Measurements from ENCODE around the gene TSPAN31.

TSPAN31 gene

GRCh38 chr12:57723630-57723962, 21.2 kb upstream of the TSPAN31 start:
- no peak overlapping the region for H3K9ac ChIP-seq (ENCODE audit: low read length)
- H3K4me1 ChIP-seq (ENCODE audit: control insufficient read depth, insufficient read depth, low read length), result 0 out of 2 replicates have a peak, but pooled peaks cover 5% of the 10 kb centered on the region
- peaks cover 59% of the 10 kb centered on the region for H3K27me3 ChIP-seq (ENCODE audit: control insufficient read depth, insufficient read depth, low read length)
- H3K9me3 ChIP-seq (ENCODE audit: control insufficient read depth, insufficient read depth, low read depth, low read length), result no peaks in the 10 kb centered on the region
- no peak overlapping the region for H3K4me3 ChIP-seq (ENCODE audit: low read depth, low read length)
- no peak overlapping the region for H3K27ac ChIP-seq (ENCODE audit: low read depth, low read length)
- H3K36me3 ChIP-seq (ENCODE audit: control insufficient read depth, insufficient read depth, low read length), result peaks cover 28% of the 10 kb centered on the region

GRCh38 chr12:57724003-57724935, 20.6 kb upstream of the TSPAN31 start:
- no peak overlapping the region for H3K9ac ChIP-seq (ENCODE audit: low read length)
- H3K4me3 ChIP-seq (ENCODE audit: low read depth, low read length), result no peak overlapping the region
- H3K27ac ChIP-seq (ENCODE audit: low read depth, low read length), result no peak overlapping the region
- no peaks in the 10 kb centered on the region for H3K9me3 ChIP-seq (ENCODE audit: control insufficient read depth, insufficient read depth, low read depth, low read length)
- H3K4me1 ChIP-seq (ENCODE audit: control insufficient read depth, insufficient read depth, low read length), result 0 out of 2 replicates have a peak, but pooled peaks cover 5% of the 10 kb centered on the region
- H3K36me3 ChIP-seq (ENCODE audit: control insufficient read depth, insufficient read depth, low read length), result peaks cover 23% of the 10 kb centered on the region
- peaks cover 64% of the 10 kb centered on the region for H3K27me3 ChIP-seq (ENCODE audit: control insufficient read depth, insufficient read depth, low read length)

- H3K4me1 ChIP-seq (ENCODE audit: control insufficient read depth, insufficient read depth, low read length), result 0 out of 2 replicates have a peak, but pooled peaks cover 5% of the 10 kb centered on the region
- H3K27me3 ChIP-seq (ENCODE audit: control insufficient read depth, insufficient read depth, low read length), result peaks cover 73% of the 10 kb centered on the region
- peaks cover 15% of the 10 kb centered on the region for H3K36me3 ChIP-seq (ENCODE audit: control insufficient read depth, insufficient read depth, low read length)
- H3K4me3 ChIP-seq (ENCODE audit: low read depth, low read length), result no peak overlapping the region
- H3K27ac ChIP-seq (ENCODE audit: low read depth, low read length), result no peak overlapping the region
- no peaks in the 10 kb centered on the region for H3K9me3 ChIP-seq (ENCODE audit: control insufficient read depth, insufficient read depth, low read depth, low read length)
- no peak overlapping the region for H3K9ac ChIP-seq (ENCODE audit: low read length)
Measured at GRCh38 chr12:57724936-57725740, 19.7 kb upstream of the TSPAN31 start.

- Histone ChIP-seq H3K27me3 (ENCODE audit: control insufficient read depth, insufficient read depth, low read length) (peaks cover 79% of the 10 kb centered on the region), H3K4me3 (ENCODE audit: low read depth, low read length) (peak overlapping the region; percentile 64), H3K9me3 (ENCODE audit: control insufficient read depth, insufficient read depth, low read depth, low read length) (no peaks in the 10 kb centered on the region), H3K27ac (ENCODE audit: low read depth, low read length) (no peak overlapping the region), H3K36me3 (ENCODE audit: control insufficient read depth, insufficient read depth, low read length) (peaks cover 8% of the 10 kb centered on the region), H3K9ac (ENCODE audit: low read length) (no peak overlapping the region), H3K4me1 (ENCODE audit: control insufficient read depth, insufficient read depth, low read length) (0 out of 2 replicates have a peak, but pooled peaks cover 5% of the 10 kb centered on the region)
Measured at GRCh38 chr12:57725851-57726150, 19.0 kb upstream of the TSPAN31 start.

- peak overlapping the region; percentile 64 for H3K4me3 ChIP-seq (ENCODE audit: low read depth, low read length)
- 0 out of 2 replicates have a peak, but pooled peaks cover 5% of the 10 kb centered on the region for H3K4me1 ChIP-seq (ENCODE audit: control insufficient read depth, insufficient read depth, low read length)
- H3K36me3 ChIP-seq (ENCODE audit: control insufficient read depth, insufficient read depth, low read length), result peaks cover 3% of the 10 kb centered on the region
- H3K27ac ChIP-seq (ENCODE audit: low read depth, low read length), result no peak overlapping the region
- peak overlapping the region; percentile 4 for H3K9ac ChIP-seq (ENCODE audit: low read length)
- peaks cover 84% of the 10 kb centered on the region for H3K27me3 ChIP-seq (ENCODE audit: control insufficient read depth, insufficient read depth, low read length)
- no peaks in the 10 kb centered on the region for H3K9me3 ChIP-seq (ENCODE audit: control insufficient read depth, insufficient read depth, low read depth, low read length)
Measured at GRCh38 chr12:57726151-57726883, 18.5 kb upstream of the TSPAN31 start.

- no peak overlapping the region for H3K27ac ChIP-seq (ENCODE audit: low read depth, low read length)
- 0 out of 2 replicates have a peak, but pooled peaks cover 5% of the 10 kb centered on the region for H3K4me1 ChIP-seq (ENCODE audit: control insufficient read depth, insufficient read depth, low read length)
- peaks cover 92% of the 10 kb centered on the region for H3K27me3 ChIP-seq (ENCODE audit: control insufficient read depth, insufficient read depth, low read length)
- H3K9me3 ChIP-seq (ENCODE audit: control insufficient read depth, insufficient read depth, low read depth, low read length), result no peaks in the 10 kb centered on the region
- H3K36me3 ChIP-seq (ENCODE audit: control insufficient read depth, insufficient read depth, low read length), result no peaks in the 10 kb centered on the region
- no peak overlapping the region for H3K9ac ChIP-seq (ENCODE audit: low read length)
- H3K4me3 ChIP-seq (ENCODE audit: low read depth, low read length), result peak overlapping the region; percentile 64
Measured at GRCh38 chr12:57726884-57727757, 17.7 kb upstream of the TSPAN31 start.

- peaks cover 97% of the 10 kb centered on the region for H3K27me3 ChIP-seq (ENCODE audit: control insufficient read depth, insufficient read depth, low read length)
- H3K4me3 ChIP-seq (ENCODE audit: low read depth, low read length), result peak overlapping the region; percentile 64
- 0 out of 2 replicates have a peak, but pooled peaks cover 5% of the 10 kb centered on the region for H3K4me1 ChIP-seq (ENCODE audit: control insufficient read depth, insufficient read depth, low read length)
- H3K27ac ChIP-seq (ENCODE audit: low read depth, low read length), result no peak overlapping the region
- no peak overlapping the region for H3K9ac ChIP-seq (ENCODE audit: low read length)
- no peaks in the 10 kb centered on the region for H3K36me3 ChIP-seq (ENCODE audit: control insufficient read depth, insufficient read depth, low read length)
- no peaks in the 10 kb centered on the region for H3K9me3 ChIP-seq (ENCODE audit: control insufficient read depth, insufficient read depth, low read depth, low read length)
Measured at GRCh38 chr12:57727758-57728395, 17.0 kb upstream of the TSPAN31 start.

GRCh38 chr12:57729321-57729844, 15.5 kb upstream of the TSPAN31 start:
- no peaks in the 10 kb centered on the region for H3K9me3 ChIP-seq (ENCODE audit: control insufficient read depth, insufficient read depth, low read depth, low read length)
- 0 out of 2 replicates have a peak, but pooled peaks cover 5% of the 10 kb centered on the region for H3K4me1 ChIP-seq (ENCODE audit: control insufficient read depth, insufficient read depth, low read length)
- no peak overlapping the region for H3K4me3 ChIP-seq (ENCODE audit: low read depth, low read length)
- H3K27me3 ChIP-seq (ENCODE audit: control insufficient read depth, insufficient read depth, low read length), result peaks cover 97% of the 10 kb centered on the region
- H3K9ac ChIP-seq (ENCODE audit: low read length), result no peak overlapping the region
- H3K36me3 ChIP-seq (ENCODE audit: control insufficient read depth, insufficient read depth, low read length), result no peaks in the 10 kb centered on the region
- H3K27ac ChIP-seq (ENCODE audit: low read depth, low read length), result no peak overlapping the region

GRCh38 chr12:57730336-57731067, 14.3 kb upstream of the TSPAN31 start:
- H3K27me3 ChIP-seq (ENCODE audit: control insufficient read depth, insufficient read depth, low read length), result peaks cover 98% of the 10 kb centered on the region
- H3K36me3 ChIP-seq (ENCODE audit: control insufficient read depth, insufficient read depth, low read length), result no peaks in the 10 kb centered on the region
- H3K9me3 ChIP-seq (ENCODE audit: control insufficient read depth, insufficient read depth, low read depth, low read length), result no peaks in the 10 kb centered on the region
- H3K9ac ChIP-seq (ENCODE audit: low read length), result no peak overlapping the region
- H3K4me1 ChIP-seq (ENCODE audit: control insufficient read depth, insufficient read depth, low read length), result peaks cover 7% of the 10 kb centered on the region; the same call in 1 of the 2 replicates
- no peak overlapping the region for H3K27ac ChIP-seq (ENCODE audit: low read depth, low read length)
- H3K4me3 ChIP-seq (ENCODE audit: low read depth, low read length), result no peak overlapping the region

All from HUES6 (cell line).